Fibroblast of gingiva (primary cell): ENCODE results near the gene TFR2.

Source experiments
- DNase-seq: peaks from one replicate; pipeline ENCODE4 v3.0.0-alpha.2; 2011; ENCODE audit warnings: low read depth

The TFR2 gene

GRCh38 chr7:100654908-100655831, 13.8 kb upstream of the TFR2 start:
- no peak for DNase-seq

- DNase-seq: no peak
Measured at GRCh38 chr7:100649826-100650565, 8.6 kb upstream of the TFR2 start.

GRCh38 chr7:100642534-100642907, 1.2 kb upstream of the TFR2 start:
- no peak for DNase-seq

- DNase-seq: no peak
Measured at GRCh38 chr7:100641860-100642533, 645 bp upstream of the TFR2 start.

- no peak for DNase-seq
Measured at GRCh38 chr7:100640517-100641440, 573 bp downstream of the TFR2 start.

GRCh38 chr7:100639995-100640516, 1.3 kb downstream of the TFR2 start:
- DNase-seq: no peak

GRCh38 chr7:100632951-100633717, 8.2 kb downstream of the TFR2 start:
- DNase-seq: no peak

GRCh38 chr7:100630066-100630465, 11.3 kb downstream of the TFR2 start:
- DNase-seq: no peak

- no peak for DNase-seq
Measured at GRCh38 chr7:100629117-100629716, 12.1 kb downstream of the TFR2 start.

- DNase-seq: no peak
Measured at GRCh38 chr7:100627238-100627549, 14.2 kb downstream of the TFR2 start.

GRCh38 chr7:100626530-100627237, 14.7 kb downstream of the TFR2 start:
- DNase-seq: peak; percentile 74

GRCh38 chr7:100626055-100626454, 15.3 kb downstream of the TFR2 start:
- no peak for DNase-seq

GRCh38 chr7:100623951-100624824, 17.2 kb downstream of the TFR2 start:
- DNase-seq: no peak

- DNase-seq: no peak
Measured at GRCh38 chr7:100621554-100621953, 19.8 kb downstream of the TFR2 start.

GRCh38 chr7:100620804-100621203, 20.5 kb downstream of the TFR2 start:
- no peak for DNase-seq

- DNase-seq: no peak
Measured at GRCh38 chr7:100620239-100620638, 21.1 kb downstream of the TFR2 start.

- DNase-seq: no peak
Measured at GRCh38 chr7:100614308-100614861, 27.0 kb downstream of the TFR2 start.
